Hematopoietic multipotent progenitor cell treated with erythropoietin and hydrocortisone succinate and interleukin-3 and kit ligand, for 15 days (in vitro differentiated cells): ENCODE measurements around the gene GALNT9.
"Not testable (repeated sequence)": the region's sequence is repeated elsewhere in the genome, so short reads cannot be mapped to it uniquely, and the experiment has no call there.

ENCODE experiments used
- DNase-seq: peaks from one replicate; pipeline ENCODE4 v3.0.0-alpha.2; 2015; ENCODE audit warnings: low spot score

The GALNT9 gene

DNA sequence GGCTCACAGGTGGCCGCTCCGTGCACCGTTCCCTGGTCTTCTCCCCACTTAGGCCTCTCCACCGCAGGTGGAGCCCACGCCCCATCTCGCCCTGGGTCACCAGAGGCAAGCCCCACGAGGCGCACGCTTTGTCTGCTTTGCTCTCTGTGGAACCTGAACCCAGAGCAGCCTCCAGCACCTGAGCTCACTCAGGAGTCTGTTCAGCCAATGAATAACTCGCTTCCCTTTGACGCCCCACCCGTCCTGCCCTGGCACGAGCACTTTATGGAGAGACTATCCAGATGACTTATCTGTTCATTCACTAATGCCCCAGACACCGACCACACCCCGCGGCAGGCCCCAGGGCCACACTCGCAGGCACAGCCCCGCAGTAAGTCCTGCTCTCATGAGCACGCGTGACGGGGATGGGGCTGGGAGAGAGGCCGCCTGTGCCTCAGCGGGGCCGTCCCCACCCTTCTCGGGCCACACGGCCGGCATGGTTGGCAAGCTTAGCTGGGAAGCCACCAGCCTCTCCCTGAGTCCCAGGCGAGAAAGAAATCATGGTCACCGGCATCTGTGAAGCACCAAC is 100.1 kb downstream of the GALNT9 start:
- no peak for DNase-seq

DNA sequence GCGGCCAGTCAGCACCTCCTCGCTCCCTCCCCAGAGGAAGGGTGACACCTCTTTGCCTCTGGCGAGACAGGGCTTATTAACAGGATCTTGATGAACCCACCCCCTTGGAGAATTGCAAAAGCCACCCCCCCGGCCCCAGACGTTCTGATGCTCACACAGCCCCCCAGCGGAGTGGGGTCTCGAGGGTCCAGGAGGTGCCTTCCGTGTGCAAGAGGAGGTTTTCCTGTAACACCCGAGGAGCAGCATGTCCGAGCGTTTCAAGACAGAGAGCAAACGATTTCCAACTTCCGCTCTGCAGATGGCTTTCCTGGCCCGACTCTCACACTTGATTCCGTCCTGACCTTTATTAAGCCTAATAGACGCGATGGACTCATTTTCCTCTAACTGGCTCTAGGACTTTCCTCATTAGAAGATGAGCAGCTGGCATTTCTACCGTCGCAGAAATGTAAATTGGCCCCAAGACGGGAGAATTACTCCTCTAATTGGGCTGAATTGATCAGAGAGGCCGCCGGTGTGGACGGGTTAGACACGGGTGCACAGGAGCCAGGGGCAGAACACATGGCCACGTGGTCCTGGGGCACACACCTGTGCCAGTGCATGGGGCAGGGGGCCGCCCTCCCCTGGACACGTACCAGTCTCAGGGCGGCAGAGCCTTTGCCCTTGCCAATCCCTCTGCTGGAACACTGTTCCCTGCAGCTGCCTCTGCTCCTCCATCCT is 100.8 kb downstream of the GALNT9 start:
- DNase-seq = no peak

- no peak for DNase-seq
Measured at GRCh38 chr12:132227782-132228475, 101.5 kb downstream of the GALNT9 start.

- DNase-seq = no peak
Measured at GRCh38 chr12:132227118-132227517, 102.3 kb downstream of the GALNT9 start.

DNA sequence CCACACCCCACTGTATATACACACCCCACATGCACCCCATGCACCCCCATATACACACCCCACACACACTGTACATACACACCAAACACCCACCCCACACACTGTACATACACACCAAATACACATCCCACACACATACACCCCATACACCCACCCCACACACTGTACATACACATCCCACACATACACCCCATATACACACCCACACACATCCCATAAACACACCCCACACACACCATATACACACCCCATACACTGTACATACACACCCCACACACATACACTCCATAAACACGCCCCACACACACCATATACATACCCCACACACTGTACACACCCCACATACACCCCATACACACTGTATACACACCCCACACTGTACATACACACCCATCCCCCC is 102.8 kb downstream of the GALNT9 start:
- DNase-seq = no peak

- DNase-seq = no peak
Measured at GRCh38 chr12:132225214-132225613, 104.2 kb downstream of the GALNT9 start.

DNA sequence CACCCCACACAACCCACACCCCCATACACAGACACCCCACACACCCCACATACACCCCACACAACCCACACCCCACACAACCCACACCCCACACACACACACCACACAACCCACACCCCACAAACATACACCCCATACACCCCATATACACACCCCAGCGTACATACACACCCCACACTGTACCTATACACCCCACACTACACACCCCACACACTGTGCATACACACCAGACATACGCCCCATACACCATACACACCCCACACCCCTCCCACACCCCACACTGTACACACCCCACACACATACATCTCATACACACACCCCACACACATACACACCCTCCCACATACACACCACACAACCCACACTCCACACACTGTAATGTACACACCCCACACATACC is 104.9 kb downstream of the GALNT9 start:
- no peak for DNase-seq

GRCh38 chr12:132222808-132223173 is 106.6 kb downstream of the GALNT9 start:
- no peak for DNase-seq

DNA sequence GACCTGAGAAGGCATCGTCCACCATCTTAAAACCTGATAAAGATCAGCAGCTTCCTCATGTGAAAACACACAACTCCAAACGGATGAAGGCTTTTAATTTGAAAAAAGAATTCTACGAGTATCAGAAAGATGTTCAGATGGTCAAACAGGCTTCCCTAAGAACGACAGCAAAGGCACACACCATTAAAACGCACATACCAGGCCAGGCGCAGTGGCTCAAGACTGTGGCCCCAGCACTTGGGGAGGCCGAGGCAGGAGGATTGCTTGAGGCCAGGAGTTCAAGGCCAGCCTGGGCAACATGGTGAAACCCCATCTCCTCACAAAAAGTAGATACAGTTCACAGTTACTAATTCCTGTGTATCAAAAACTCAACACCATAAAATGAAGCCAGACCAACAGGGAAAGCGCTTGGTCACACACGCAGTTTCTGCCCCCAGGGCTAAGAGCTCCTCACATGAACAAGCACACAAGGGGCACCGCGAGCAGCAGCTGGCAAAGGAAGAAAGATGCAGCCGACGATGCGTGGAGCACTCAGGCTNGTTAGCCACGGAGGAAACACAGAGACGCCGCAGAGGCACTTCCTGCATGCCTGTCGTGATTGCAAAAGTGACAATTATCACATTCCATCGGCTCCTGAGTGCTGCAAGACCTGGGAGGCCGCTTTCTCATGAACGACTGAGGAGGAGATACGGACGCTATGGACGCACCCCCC is 107.1 kb downstream of the GALNT9 start:
- peak; percentile 2 for DNase-seq

DNA sequence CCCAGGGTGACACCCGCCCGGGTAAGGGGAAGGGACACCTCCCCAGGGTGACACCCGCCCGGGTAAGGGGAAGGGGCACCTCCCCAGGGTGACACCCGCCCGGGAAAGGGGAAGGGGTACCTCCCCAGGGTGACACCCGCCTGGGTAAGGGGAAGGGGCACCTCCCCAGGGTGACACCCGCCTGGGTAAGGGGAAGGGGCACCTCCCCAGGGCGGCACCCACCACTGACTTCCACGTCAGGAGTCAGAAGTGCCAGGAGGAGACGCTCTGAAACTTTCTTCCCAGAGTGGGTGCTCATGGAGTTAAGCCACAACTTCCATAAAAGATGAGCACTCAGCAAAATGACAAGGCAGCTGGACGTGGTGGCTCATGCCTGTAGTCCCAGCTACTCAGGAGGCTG is 109.6 kb downstream of the GALNT9 start:
- not testable (repeated sequence) for DNase-seq

GRCh38 chr12:132219323-132219722 is 110.1 kb downstream of the GALNT9 start:
- no peak for DNase-seq

DNA sequence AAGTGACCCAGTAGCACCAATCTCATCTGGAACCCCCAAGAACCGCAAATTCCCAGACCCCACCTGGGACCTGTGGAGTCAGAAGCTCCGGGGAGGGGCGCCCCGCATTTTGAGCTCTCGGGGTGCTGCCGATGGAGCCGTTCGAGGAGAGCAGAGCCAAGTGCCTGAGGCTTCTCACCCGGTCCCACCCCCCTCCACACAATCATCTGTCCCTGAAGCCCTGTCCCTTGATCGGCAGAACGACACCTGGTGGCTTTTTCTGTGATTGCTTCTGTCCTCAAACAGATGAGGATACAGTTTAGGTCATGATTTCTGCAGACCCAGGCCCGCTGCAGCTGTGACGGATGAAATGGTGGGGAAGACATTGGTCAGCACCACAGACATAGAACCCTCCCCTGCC is 110.5 kb downstream of the GALNT9 start:
- no peak for DNase-seq

DNA sequence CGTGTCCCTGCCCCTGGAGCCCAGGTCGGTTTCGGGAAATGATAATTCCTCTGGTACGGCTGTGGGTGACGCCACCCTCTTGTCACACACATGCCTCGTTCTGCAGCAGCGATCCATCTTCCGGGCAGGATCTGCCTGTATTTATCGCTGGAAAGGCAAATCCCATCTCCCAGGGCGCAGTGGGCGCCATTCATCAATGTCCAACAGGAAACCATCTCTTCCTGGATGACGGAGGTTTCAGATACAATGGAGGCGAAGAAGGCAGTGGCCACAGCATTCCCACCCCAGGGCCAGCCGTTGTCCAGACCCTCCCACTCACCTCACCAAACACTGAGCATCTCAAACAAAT is 110.9 kb downstream of the GALNT9 start:
- no peak for DNase-seq

DNA sequence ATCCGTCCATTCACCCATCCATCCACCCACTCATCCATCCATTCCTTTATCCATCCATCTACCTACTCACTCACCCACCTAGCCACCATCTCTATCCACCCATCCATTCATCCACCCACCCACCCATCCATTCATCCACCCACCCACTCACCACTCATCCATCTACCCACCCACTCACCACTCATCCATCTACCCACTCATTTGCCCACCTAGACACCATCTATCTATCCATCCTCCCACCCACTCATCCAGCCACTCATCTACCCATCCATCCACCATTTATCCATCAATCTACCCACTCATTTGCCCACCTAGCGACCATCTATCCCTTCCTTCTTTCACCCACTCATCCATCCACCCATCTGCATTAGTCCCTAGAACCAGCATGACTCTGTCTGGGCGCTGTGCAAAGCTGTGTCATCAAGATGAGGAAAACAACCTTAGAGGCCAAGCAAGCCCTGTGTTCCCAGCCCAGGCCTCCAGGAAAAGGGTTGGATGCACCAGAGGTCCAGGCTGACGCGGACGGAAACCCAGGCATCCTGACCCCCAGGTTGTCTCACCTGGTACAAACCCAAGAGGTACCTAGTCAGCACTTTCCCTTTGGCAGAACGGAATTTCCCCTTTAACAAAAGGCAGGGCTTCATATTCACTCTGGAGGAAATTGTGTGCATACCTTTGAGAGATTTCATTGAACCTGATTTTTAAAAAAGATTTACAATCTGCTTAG is 111.4 kb downstream of the GALNT9 start:
- DNase-seq = no peak

GRCh38 chr12:132217371-132217770 is 112.0 kb downstream of the GALNT9 start:
- no peak for DNase-seq

DNA sequence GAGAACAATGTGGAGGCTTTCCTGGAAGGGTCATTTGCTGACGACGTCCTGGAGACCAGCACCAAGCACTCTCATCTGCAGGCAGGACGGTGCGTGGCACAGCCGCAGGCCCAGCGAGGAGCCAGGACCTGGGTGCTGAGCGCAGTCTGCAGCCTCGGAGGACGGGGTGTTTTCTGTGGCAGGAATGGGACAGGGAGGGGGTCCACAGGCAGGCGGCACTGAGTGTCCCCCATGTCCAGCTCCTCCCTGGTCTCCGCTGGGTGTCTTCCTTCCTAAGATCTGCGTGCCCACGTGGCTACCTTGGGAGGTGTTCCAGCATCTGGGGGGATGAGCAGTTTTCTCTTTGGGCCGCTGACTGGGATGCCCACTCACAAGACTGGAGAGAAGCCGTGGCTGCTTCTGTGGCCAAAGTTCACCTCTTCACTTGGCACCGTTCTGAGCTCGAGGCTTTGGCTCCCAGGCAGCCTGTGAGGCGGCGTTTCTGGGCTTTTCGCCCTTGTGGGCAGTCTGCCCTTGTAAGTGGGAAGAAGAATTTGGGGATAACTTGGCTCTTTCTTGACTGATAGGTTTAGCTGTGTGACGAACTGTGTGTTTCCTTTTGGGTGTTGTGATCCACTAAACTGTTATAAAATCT is 112.9 kb downstream of the GALNT9 start:
- no peak for DNase-seq

- DNase-seq = no peak
Measured at GRCh38 chr12:132215299-132215989, 113.9 kb downstream of the GALNT9 start.

- no peak for DNase-seq
Measured at GRCh38 chr12:132214891-132215290, 114.5 kb downstream of the GALNT9 start.

- DNase-seq = no peak
Measured at GRCh38 chr12:132214161-132214476, 115.3 kb downstream of the GALNT9 start.

DNA sequence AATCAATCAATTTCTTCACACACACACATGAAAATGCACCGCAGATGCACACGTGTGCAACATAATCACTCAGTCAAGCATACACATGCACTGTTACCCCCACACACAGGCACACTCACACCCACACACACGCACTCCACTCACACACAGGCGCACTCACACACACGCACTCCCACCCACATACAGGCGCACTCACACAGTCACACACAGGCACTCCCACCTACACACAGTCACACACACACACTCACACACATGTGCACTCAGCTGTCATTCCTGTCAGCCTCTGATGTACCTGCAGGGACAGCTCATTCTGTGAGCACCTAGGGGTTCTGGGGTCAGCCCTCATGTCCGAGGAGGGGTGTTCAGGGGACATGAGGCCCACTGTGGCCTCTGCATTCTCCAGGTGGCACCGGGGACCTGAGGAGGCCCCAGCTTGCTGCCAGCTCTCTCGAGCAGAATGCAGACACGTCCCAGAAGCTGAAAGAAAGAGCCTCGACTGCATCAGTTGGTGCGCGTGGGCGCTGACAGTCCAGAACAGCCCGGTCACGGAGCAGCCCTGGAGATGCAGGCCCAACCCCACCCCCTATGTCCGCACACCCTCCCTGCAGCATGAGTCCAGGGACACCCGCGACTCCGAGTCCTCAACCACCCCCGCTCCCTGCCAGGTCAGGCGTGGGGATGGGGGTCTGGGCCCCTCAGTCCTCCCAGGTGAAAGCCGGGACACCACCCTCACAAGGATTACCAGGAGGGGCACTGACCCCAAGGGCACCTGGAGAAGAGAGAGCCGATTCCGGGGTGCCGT is 115.8 kb downstream of the GALNT9 start:
- DNase-seq = no peak

GRCh38 chr12:132211816-132212215 is 117.6 kb downstream of the GALNT9 start:
- DNase-seq = no peak
